Measurements from ENCODE around the gene FSTL3.

The FSTL3 gene

DNA sequence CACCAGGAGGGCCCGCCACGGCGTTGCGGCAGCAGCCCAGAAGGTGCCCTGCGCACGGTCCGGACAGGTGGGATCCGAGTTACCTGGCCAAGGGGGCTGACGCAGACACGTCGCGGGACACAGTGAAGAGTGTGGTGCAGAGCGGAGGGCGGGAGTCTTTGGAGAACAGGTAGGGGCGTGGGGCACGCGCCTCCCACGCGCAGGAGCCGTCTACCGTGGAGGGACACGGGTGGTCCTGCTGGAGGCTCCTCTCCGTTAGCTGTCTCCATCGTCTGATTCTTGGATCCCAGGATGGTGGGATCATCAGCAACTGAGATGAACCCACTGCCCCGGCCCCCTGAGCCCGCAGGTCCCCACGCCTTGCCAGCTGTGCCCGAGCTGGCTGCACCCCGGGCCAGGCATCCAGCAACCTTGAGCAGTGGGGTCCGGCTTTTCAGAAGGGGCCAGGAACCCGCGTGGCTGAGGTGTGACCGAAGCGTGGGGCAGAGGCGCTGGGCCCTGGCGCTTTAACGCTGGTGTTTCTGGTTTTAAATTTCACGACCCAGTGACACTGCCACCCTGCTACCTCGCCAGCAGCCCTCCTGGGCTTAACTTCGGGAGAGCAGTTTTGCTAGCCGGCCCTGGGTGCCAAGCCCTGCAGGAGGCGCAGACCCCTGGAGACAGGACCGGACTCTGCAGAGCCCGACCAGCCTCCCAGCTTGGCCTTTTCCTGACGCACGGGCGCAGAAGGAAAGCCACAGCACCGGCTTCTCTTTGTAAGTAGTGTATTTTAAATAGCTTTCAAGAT lies 29.2 kb upstream of the FSTL3 start:
- in situ Hi-C loops (cut with HindIII; ENCODE audit: low sequenced_read_pairs), result no loop called here
- no peak for TF ChIP-seq CTCF (IDR thresholded peaks at IDR 0.05; ENCODE audit: low read depth, low read length)
- DNase-seq (ENCODE audit: low read depth, low spot score), result no peak
- no peak overlapping the region for H3K4me3 ChIP-seq (ENCODE audit: low read depth, low read length)

DNA sequence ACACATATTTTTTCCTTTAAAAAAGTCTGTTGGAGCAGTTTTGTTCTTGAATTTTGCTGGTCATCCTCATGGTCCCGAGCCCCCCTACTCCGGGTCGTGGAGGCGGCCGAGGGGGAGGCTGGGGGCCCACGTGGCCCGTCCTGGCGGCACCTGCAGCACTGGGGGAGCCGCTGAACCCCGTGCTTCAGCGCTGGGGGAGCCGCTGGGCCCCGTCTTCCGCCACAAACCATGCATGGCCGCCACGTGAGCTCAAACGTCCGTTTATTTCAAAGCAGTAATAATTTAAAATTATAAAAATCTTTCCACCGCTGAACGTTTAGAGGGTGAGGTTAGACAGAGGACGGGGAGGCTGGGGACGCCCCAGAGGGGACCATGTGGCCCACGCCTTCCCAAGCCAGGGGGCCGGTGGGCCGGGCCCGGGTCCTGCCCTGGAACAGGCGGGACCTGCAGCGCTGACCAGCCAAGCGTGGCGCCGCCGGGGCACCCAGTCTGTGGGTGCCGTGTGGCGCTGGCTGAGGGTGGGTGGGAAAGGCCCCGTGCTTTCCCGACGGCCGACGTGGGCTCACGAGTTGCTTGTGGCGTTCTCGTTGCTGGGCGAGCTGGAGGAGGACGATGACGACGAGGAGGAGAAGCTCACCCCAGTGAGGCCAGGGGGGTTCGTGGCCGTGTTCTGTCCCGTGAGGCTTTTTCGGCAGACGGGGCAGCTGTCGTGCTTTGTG lies 28.5 kb upstream of the FSTL3 start:
- no peak for TF ChIP-seq CTCF (IDR thresholded peaks at IDR 0.05; ENCODE audit: low read depth, low read length)
- no peak for DNase-seq (ENCODE audit: low read depth, low spot score)
- no peak overlapping the region for H3K4me3 ChIP-seq (ENCODE audit: low read depth, low read length)
- in situ Hi-C loops (cut with HindIII; ENCODE audit: low sequenced_read_pairs), result no loop called here

DNA sequence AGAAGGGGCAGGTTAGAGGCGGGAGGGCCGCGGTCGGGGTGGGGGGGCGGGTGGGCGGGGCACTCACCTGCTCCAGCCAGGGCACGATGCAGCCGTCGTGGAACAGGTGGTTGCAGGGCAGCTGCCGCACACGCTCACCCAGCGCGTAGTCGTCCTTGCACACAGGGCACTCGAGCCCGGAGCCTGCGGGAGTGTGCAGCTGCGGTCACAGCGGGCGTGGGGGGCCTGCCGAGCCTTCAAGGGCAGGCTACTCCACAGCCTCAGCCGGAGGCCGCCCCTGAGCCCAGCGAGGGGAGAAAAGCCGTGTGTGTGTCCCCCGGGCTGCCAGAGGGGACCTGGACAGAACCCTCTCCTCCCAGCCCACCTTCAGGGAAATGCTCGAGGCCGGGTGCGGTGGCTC lies 27.9 kb upstream of the FSTL3 start:
- in situ Hi-C loops (cut with HindIII; ENCODE audit: low sequenced_read_pairs), result no loop called here
- DNase-seq (ENCODE audit: low read depth, low spot score), result no peak
- TF ChIP-seq CTCF (IDR thresholded peaks at IDR 0.05; ENCODE audit: low read depth, low read length), result no peak
- H3K4me3 ChIP-seq (ENCODE audit: low read depth, low read length), result no peak overlapping the region

- H3K4me3 ChIP-seq (ENCODE audit: low read depth, low read length), result no peak overlapping the region
- in situ Hi-C loops (cut with HindIII; ENCODE audit: low sequenced_read_pairs), result no loop called here
- no peak for DNase-seq (ENCODE audit: low read depth, low spot score)
- no peak for TF ChIP-seq CTCF (IDR thresholded peaks at IDR 0.05; ENCODE audit: low read depth, low read length)
These were observed 27.0 kb upstream of the FSTL3 start for GRCh38 chr19:648904-649801.

- in situ Hi-C loops (cut with HindIII; ENCODE audit: low sequenced_read_pairs), result no loop called here
- TF ChIP-seq CTCF (IDR thresholded peaks at IDR 0.05; ENCODE audit: low read depth, low read length), result no peak
- DNase-seq (ENCODE audit: low read depth, low spot score), result no peak
These were observed 26.1 kb upstream of the FSTL3 start for GRCh38 chr19:650121-650520.

DNA sequence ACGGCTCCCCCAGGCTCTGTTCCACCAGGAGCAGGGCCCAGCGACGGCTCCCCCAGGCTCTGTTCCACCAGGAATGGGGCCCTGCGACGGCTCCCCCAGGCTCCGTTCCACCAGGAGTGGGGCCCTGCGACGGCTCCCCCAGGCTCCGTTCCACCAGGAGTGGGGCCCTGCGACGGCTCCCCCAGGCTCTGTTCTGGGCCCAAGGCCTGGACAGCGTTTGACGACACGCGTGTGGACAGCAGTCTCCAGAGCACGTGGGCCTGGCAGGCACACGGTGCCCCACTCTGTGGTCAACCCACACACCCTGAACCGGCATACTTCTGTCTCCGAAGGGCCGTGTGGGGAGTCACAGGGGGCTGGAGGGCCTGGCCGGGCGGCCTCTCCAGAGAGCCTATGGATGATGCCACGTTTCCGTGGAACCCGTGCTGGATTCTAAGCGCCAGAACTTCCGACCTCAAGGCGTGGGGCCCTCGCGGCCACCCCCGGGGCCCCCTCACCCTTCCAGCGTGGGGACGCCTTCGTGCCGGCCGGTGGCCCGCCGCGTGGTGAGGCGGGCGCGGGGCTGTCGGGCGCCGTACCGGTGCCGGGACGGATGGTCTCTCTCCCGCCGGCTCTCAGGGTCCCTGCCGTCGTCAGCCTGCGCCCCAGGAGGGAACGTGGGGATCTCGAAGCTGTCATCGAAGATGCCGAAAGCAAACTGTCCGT lies 24.9 kb upstream of the FSTL3 start:
- no peak for TF ChIP-seq CTCF (IDR thresholded peaks at IDR 0.05; ENCODE audit: low read depth, low read length)
- DNase-seq (ENCODE audit: low read depth, low spot score), result no peak
- in situ Hi-C loops (cut with HindIII; ENCODE audit: low sequenced_read_pairs), result no loop called here
- no peak overlapping the region for H3K4me3 ChIP-seq (ENCODE audit: low read depth, low read length)

More at GRCh38 chr19:650121-650520, 26.1 kb upstream of the FSTL3 start:
- H3K4me3 ChIP-seq (ENCODE audit: low read depth, low read length), result no peak overlapping the region
